DMS153 treated with DMSO at 0.1 percent for 48 hours (cell line): ENCODE results near the gene SND1.
"Not testable (repeated sequence)": the region's sequence is repeated elsewhere in the genome, so short reads cannot be mapped to it uniquely, and the experiment has no call there.

ENCODE experiments used
- DNase-seq: peaks from one replicate; lab custom pipeline; 2025; ENCODE audit not compliant: unreplicated experiment; lab: John Stamatoyannopoulos, UW

The SND1 gene

GRCh38 chr7:127652333-127653248 lies 597 bp downstream of the SND1 start:
- no peak for DNase-seq

DNA sequence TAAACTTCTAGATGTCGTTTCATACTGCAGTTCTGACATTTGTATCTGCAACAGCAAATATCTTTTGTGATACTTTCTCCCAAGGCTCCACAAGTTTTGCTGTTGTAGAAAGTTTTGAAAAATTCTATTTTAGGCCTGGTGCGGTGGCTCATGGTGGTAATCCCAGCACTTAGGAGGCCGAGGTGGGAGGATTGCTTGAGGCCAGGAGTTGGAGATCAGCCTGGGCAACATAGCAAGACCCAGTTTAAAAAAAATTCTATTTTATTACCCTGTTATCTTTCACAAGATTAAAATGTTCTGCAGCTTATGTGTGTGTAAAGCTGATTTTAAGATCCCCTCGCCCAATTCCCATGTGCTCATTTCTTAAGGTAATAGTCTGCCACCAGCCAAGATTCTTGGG lies 1.4 kb downstream of the SND1 start:
- DNase-seq = no peak

GRCh38 chr7:127654404-127655394 lies 2.7 kb downstream of the SND1 start:
- DNase-seq = no peak

DNA sequence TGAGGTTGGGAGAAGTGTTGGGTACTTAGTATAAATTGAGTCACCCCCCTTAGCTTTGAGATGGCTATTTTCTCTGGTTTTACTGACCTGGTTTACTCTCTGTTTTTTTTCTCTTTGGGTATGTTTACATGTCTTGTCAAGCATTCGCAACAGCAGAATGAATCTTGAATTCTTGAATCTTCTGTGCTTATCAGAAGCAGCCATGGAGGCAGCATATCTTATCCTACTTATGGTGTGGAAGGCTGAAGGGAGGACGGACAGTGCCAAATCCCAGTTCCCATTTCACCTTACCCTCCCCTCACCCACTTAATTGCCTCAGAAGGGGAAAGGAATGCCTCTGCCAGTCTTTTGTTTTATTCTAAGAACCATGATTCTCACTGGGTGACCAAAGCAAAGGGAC lies 3.7 kb downstream of the SND1 start:
- no peak for DNase-seq

DNA sequence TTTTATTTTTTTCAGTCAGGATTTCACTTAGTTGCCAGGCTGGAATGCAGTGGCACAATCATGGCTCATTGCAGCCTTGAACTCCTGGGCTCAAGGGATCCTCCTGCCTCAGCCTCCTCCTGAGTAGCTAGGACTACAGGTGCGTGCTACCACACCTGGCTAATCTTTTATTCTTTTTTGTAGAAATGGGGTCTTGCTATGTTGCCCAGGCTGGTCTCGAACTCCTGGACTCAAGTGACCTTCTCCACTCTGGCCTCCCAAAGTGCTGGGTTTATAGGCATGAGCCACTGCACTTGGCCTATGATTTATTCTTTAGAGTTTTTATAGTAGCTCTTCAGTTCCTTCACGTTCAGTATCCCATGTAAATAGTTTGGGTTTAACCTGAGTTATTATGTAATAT lies 5.5 kb downstream of the SND1 start:
- DNase-seq = no peak

GRCh38 chr7:127658970-127659630 lies 7.1 kb downstream of the SND1 start:
- no peak for DNase-seq

- DNase-seq = no peak
These were observed 13.9 kb downstream of the SND1 start for GRCh38 chr7:127665922-127666321.

DNA sequence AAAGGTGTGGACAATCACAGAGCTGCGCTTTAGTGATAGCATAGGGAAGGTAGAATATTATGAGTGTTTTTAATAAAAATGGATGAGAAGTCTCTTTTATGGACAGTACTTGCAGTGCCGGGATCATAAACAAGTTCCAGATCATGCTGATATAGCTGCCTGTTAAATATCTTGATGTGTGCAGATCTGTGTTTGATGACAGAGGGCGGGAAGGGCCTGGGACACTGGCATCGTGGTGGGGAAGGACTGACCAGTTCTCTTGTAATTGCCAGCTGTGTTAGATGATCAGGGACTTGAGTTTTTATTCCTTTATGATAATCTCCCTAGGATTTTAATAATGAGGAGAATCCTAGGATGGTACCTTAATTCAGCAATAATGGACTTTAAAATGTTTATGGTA lies 14.6 kb downstream of the SND1 start:
- no peak for DNase-seq

GRCh38 chr7:127667017-127667670 lies 15.2 kb downstream of the SND1 start:
- no peak for DNase-seq

GRCh38 chr7:127667759-127668530 lies 16.0 kb downstream of the SND1 start:
- no peak for DNase-seq

DNA sequence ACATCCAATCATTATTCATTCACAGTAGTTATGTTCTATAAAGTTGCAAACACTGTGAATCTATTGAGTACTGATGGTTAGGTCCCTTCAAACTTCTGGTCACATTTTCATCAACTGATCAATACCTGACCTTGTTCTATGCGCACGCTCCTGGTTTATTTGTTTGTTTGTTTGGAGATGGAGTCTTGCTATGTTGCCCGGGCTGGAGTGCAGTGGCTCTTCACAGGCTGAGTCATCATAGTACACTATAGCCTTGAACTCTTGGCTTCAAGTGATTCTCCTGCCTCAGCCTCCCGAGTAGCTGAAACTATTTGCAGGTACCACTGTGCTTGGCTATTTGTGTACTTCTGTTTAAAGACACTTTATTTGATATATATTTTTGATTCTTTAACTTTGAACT lies 19.3 kb downstream of the SND1 start:
- no peak for DNase-seq

GRCh38 chr7:127673902-127674301 lies 21.9 kb downstream of the SND1 start:
- no peak for DNase-seq

GRCh38 chr7:127674361-127674760 lies 22.4 kb downstream of the SND1 start:
- DNase-seq = no peak

DNA sequence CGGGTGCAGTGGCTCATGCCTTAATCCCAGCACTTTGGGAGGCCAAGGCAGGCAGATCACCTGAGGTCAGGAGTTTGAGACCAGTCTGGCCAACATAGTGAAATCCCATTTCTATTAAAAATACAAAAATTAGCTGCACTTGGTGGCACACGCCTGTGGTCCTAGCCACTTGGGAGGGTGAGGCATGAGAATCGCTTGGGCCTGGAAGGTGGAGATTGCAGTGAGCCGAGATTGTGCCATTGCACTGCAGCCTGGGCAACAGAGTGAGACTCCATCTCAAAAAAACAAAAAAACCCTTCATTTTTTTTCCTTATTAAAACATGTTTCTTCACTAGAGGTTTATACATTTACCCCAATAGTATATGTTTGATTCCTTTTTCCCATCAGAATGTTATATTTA lies 22.9 kb downstream of the SND1 start:
- DNase-seq = not testable (repeated sequence)

GRCh38 chr7:127675721-127676120 lies 23.7 kb downstream of the SND1 start:
- no peak for DNase-seq

GRCh38 chr7:127677433-127678230 lies 25.6 kb downstream of the SND1 start:
- DNase-seq = no peak

GRCh38 chr7:127678337-127678736 lies 26.3 kb downstream of the SND1 start:
- DNase-seq = no peak

GRCh38 chr7:127678947-127679346 lies 27.0 kb downstream of the SND1 start:
- DNase-seq = no peak

- no peak for DNase-seq
These were observed 29.0 kb downstream of the SND1 start for GRCh38 chr7:127680983-127681382.
